WTC11 (cell line): ENCODE data around the gene PLK3. TPM values are rescaled to one million over a fixed set of nuclear protein-coding genes. Genes with fewer than 3 reads are reported as not detected.

Source experiments
- AFF4 ChIP-seq: sonication (generic); formaldehyde crosslinking; IDR thresholded peaks from 2 replicates; pipeline ENCODE4 v1.8.1; 2023; ENCODE audit warnings: mild to moderate bottlenecking, missing genetic modification reagents, borderline replicate concordance
- AR ChIP-seq: fragments of 250-450 bp; sonication (Bioruptor Pico); IDR thresholded peaks from 2 replicates; pipeline ENCODE4 v1.9.0; 2021; ENCODE audit warnings: mild to moderate bottlenecking
- E2F4 ChIP-seq: sonication (generic); formaldehyde crosslinking; IDR thresholded peaks from 2 replicates; pipeline ENCODE4 v1.8.1; 2022; ENCODE audit warnings: low read depth, mild to moderate bottlenecking, moderate library complexity, missing genetic modification reagents, borderline replicate concordance
- FOXK1 ChIP-seq: sonication (generic); formaldehyde crosslinking; IDR thresholded peaks from 2 replicates; pipeline ENCODE4 v1.8.0; 2022; ENCODE audit warnings: mild to moderate bottlenecking, moderate library complexity, missing genetic modification reagents
- GABPB1 ChIP-seq: sonication (generic); formaldehyde crosslinking; IDR thresholded peaks from 2 replicates; pipeline ENCODE4 v1.8.1; 2023; ENCODE audit warnings: mild to moderate bottlenecking, missing genetic modification reagents
- HMGA2 ChIP-seq: fragments of 250-450 bp; sonication (Bioruptor Pico); IDR thresholded peaks from 2 replicates; pipeline ENCODE4 v1.4.0; 2021; ENCODE audit warnings: mild to moderate bottlenecking, moderate library complexity
- MAX ChIP-seq: sonication (generic); formaldehyde crosslinking; IDR thresholded peaks from 2 replicates; pipeline ENCODE4 v1.8.0; 2022; ENCODE audit warnings: mild to moderate bottlenecking, missing genetic modification reagents
- NFE2L1 ChIP-seq: sonication (generic); formaldehyde crosslinking; IDR thresholded peaks from 2 replicates; pipeline ENCODE4 v1.8.1; 2023; ENCODE audit warnings: missing genetic modification reagents
- NFYB ChIP-seq: sonication (generic); formaldehyde crosslinking; conservative IDR thresholded peaks from 2 replicates; pipeline ENCODE4 v1.8.0; 2022; ENCODE audit warnings: low read depth, missing genetic modification reagents
- NR2C2 ChIP-seq: sonication (generic); formaldehyde crosslinking; IDR thresholded peaks from 2 replicates; pipeline ENCODE4 v1.8.0; 2022; ENCODE audit warnings: mild to moderate bottlenecking, missing genetic modification reagents
- NR3C1 ChIP-seq: sonication (generic); formaldehyde crosslinking; conservative IDR thresholded peaks from 2 replicates; pipeline ENCODE4 v1.8.1; 2023; ENCODE audit warnings: low read depth, mild to moderate bottlenecking, missing genetic modification reagents
- RELA ChIP-seq: sonication (generic); formaldehyde crosslinking; IDR thresholded peaks from 2 replicates; pipeline ENCODE4 v1.8.1; 2022; ENCODE audit warnings: missing genetic modification reagents, mild to moderate bottlenecking, borderline replicate concordance
- RORB ChIP-seq: fragments of 250-450 bp; sonication (Bioruptor Pico); IDR thresholded peaks from 2 replicates; pipeline ENCODE4 v1.9.0; 2021; ENCODE audit warnings: mild to moderate bottlenecking
- STAT6 ChIP-seq: sonication (generic); formaldehyde crosslinking; conservative IDR thresholded peaks from 2 replicates; pipeline ENCODE4 v1.8.1; 2023; ENCODE audit warnings: mild to moderate bottlenecking, low read depth, missing genetic modification reagents, moderate library complexity
- TEAD1 ChIP-seq: sonication (generic); formaldehyde crosslinking; IDR thresholded peaks from 2 replicates; pipeline ENCODE4 v1.8.0; 2022; ENCODE audit warnings: mild to moderate bottlenecking, missing genetic modification reagents
- ZNF232 ChIP-seq: sonication (generic); formaldehyde crosslinking; IDR thresholded peaks from 2 replicates; pipeline ENCODE4 v1.8.0; 2022; ENCODE audit warnings: mild to moderate bottlenecking, missing genetic modification reagents
- ZNF317 ChIP-seq: sonication (generic); formaldehyde crosslinking; IDR thresholded peaks from 2 replicates; pipeline ENCODE4 v1.8.1; 2023; ENCODE audit warnings: low read depth, mild to moderate bottlenecking, moderate library complexity, missing genetic modification reagents, borderline replicate concordance
- ZNF396 ChIP-seq: fragments of 250-450 bp; sonication (Bioruptor Pico); IDR thresholded peaks from 2 replicates; pipeline ENCODE4 v1.8.0; 2021; ENCODE audit warnings: mild to moderate bottlenecking, moderate library complexity, borderline replicate concordance
- ZNF416 ChIP-seq: fragments of 250-450 bp; sonication (Bioruptor Pico); IDR thresholded peaks from 2 replicates; pipeline ENCODE4 v1.9.0; 2021; ENCODE audit warnings: mild to moderate bottlenecking, inconsistent platforms
- ZNF423 ChIP-seq: fragments of 250-450 bp; sonication (Bioruptor Pico); IDR thresholded peaks from 2 replicates; pipeline ENCODE4 v2.1.2; 2022; ENCODE audit warnings: mild to moderate bottlenecking, moderate library complexity
- ZNF532 ChIP-seq: fragments of 250-450 bp; sonication (Bioruptor Pico); IDR thresholded peaks from 2 replicates; pipeline ENCODE4 v1.9.0; 2021; ENCODE audit warnings: mild to moderate bottlenecking, borderline replicate concordance
- total RNA-seq: library from RNA; stranded (reverse); gene quantifications from 3 replicates; pipeline ENCODE4 v1.2.3, GENCODE V29; 2021

The PLK3 gene
- total RNA-seq, 1 experiment from 2014 or later, result 16.4 TPM

- TF ChIP-seq E2F4 (no peak), NFYB (CRISPR knock-in tag) (peak; percentile 29; the same call in 1 of the 2 replicates), HMGA2 (0 out of 2 replicates have a peak, but pooled peaks have one; percentile 8), ZNF423 (no peak), RORB (CRISPR knock-in tag) (no peak), STAT6 (no peak), ZNF416 (CRISPR knock-in tag) (no peak), FOXK1 (peak; percentile 72), ZNF232 (CRISPR knock-in tag) (peak; percentile 32; the same call in 1 of the 2 replicates), GABPB1 (CRISPR knock-in tag) (peak; percentile 89), NR3C1 (CRISPR knock-in tag) (no peak), ZNF317 (no peak), AFF4 (CRISPR knock-in tag) (peak; percentile 65; the same call in 1 of the 2 replicates), ZNF532 (CRISPR knock-in tag) (no peak), MAX (CRISPR knock-in tag) (peak; percentile 98), AR (no peak), TEAD1 (CRISPR knock-in tag) (peak; percentile 69), NR2C2 (CRISPR knock-in tag) (no peak), RELA (no peak), NFE2L1 (peak; percentile 37; the same call in 1 of the 2 replicates), ZNF396 (CRISPR knock-in tag) (no peak)
Measured at GRCh38 chr1:44799770-44800584, at the start of gene PLK3 (continued).
